Activated CD4-positive, alpha-beta memory T cell treated with anti-CD3 and anti-CD28 coated beads, Interleukin-2, amount 10 ng/mL, durations not matched to agents 7 days and 5 days (primary cell): ENCODE measurements around the gene POLE4. TPM values are rescaled to one million over a fixed set of nuclear protein-coding genes. Genes with fewer than 3 reads are reported as not detected.

ENCODE experiments used
- CTCF ChIA-PET: fragments of 350-600 bp; sonication (Branson Sonifier 250); formaldehyde crosslinking; loops from one replicate; lab custom pipeline; 2021; ENCODE audit warnings: antibody characterized with exemption, inconsistent platforms; lab: Charles Lee
- POLR2A ChIA-PET: fragments of 350-600 bp; sonication (Branson Sonifier 250); formaldehyde crosslinking; loops from one replicate; lab custom pipeline; 2021; ENCODE audit warnings: antibody characterized with exemption; lab: Charles Lee
- DNase-seq: peaks from one replicate; pipeline ENCODE4 v3.0.0-alpha.2; 2020
- H3K27ac Mint-ChIP-seq: one replicate; pipeline ENCODE4 v1.8.0; 2021; ENCODE audit warnings: mild to moderate bottlenecking, mixed read lengths
- H3K27me3 Mint-ChIP-seq: one replicate; pipeline ENCODE4 v1.8.0; 2021; ENCODE audit warnings: mixed read lengths
- H3K36me3 Mint-ChIP-seq: one replicate; pipeline ENCODE4 v1.8.0; 2021; ENCODE audit warnings: low read depth, mixed read lengths
- H3K4me1 Mint-ChIP-seq: one replicate; pipeline ENCODE4 v1.8.0; 2021; ENCODE audit warnings: mixed read lengths
- H3K4me3 Mint-ChIP-seq: one replicate; pipeline ENCODE4 v1.8.0; 2021; ENCODE audit warnings: mild to moderate bottlenecking, mixed read lengths
- H3K9me3 Mint-ChIP-seq: one replicate; pipeline ENCODE4 v1.8.0; 2021; ENCODE audit warnings: mixed read lengths
- total RNA-seq, 2 experiments: library from RNA; stranded (reverse); gene quantifications; one replicate each; pipeline ENCODE4 v1.2.3, GENCODE V29; 2021

POLE4 gene
- total RNA-seq, 2 experiments from 2014 or later: 39.9 to 49.4 TPM

DNA sequence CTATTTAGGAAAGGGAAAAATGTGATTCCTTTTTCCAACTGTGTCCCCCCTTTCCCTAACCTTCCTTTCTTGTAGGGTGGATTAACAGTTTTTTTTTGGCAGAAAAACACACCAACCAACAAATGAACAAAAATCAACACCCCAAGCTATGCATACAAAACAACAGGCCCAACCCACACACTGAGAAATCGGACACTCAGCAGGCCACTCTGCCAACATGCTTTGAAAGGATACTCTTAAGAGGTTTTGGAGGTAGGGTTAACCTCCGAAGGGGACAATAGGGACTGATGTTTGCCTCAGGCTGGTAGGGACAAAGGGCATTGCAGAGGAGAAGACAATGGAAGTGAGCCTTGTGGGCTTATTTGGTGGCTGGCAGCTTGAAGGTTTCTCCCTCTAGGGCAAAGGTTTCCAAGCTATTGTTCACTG lies 33.1 kb upstream of the POLE4 start:
- Mint-ChIP-seq H3K4me3 (no peak overlapping the region), H3K27ac (no peak overlapping the region), H3K36me3 (peaks cover 8% of the 10 kb centered on the region), H3K4me1 (peaks cover 8% of the 10 kb centered on the region), H3K9me3 (no peaks in the 10 kb centered on the region), H3K27me3 (peaks cover 3% of the 10 kb centered on the region)
- no peak for DNase-seq
- POLR2A ChIA-PET: no interaction called here
- CTCF ChIA-PET: no interaction called here

DNA sequence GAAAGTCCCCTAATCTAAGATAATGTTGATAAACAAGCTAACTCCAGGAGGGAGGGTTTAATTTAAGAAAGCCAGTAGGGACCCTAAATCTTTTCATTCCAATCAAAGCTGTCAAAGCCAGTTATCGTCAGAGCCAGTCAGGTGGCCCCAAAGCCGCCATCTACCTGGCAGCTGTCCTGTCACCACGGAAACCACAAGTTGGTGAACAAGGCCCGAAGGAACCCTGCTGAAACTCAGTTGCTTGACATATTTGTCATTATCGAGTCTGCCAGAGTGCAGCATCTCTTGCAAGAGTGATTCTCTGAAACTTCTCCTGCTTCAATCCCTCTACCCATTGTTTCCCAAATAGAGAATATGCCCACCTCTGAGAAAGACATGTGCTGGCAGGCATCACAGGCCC lies 30.8 kb upstream of the POLE4 start:
- Mint-ChIP-seq H3K36me3 (peaks cover 19% of the 10 kb centered on the region), H3K4me1 (peaks cover 8% of the 10 kb centered on the region), H3K4me3 (no peak overlapping the region), H3K27me3 (no peaks in the 10 kb centered on the region), H3K9me3 (no peaks in the 10 kb centered on the region), H3K27ac (no peak overlapping the region)
- ChIA-PET CTCF (no interaction called here), POLR2A (no interaction called here)
- DNase-seq: no peak

DNA sequence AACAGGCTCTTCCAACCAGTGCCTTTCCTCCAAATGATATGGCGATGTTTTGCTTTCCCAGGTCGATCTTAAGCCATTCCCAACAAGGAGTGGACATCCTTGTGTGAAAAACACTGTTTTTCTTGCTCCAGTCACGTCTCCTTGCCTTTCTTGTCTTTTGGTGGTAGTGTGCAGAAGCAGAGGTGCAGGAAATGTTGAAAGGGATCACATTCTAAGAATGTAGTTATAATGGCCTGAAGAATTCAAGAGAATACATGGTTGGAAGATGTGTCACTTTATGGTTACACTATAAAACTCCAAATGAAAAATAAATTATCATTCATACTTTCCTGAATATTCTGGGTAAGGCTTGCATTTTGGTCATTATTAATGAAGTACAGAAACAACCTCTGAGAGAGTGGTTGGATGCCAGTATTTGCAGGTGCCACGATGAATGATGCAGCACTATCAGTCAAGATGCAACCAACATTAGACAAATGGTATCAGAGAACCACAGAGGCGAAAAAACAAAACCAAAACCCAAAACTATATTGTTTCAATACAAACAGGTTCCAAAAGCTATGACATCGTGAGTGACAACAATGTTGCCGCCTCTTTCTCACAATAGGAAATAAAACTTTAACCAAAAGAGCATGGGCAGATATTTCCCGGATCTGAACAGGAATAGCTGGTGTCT lies 27.5 kb upstream of the POLE4 start:
- Mint-ChIP-seq H3K27ac (no peak overlapping the region), H3K9me3 (no peaks in the 10 kb centered on the region), H3K36me3 (peaks cover 23% of the 10 kb centered on the region), H3K4me3 (no peak overlapping the region), H3K27me3 (peaks cover 5% of the 10 kb centered on the region), H3K4me1 (peaks cover 7% of the 10 kb centered on the region)
- DNase-seq: no peak
- CTCF ChIA-PET: interaction anchor here (1.9 kb wide), 1 partner anchor 12 kb away, joined by 4 read pairs; no protein-coding TSS in a partner anchor
- POLR2A ChIA-PET: no interaction called here

DNA sequence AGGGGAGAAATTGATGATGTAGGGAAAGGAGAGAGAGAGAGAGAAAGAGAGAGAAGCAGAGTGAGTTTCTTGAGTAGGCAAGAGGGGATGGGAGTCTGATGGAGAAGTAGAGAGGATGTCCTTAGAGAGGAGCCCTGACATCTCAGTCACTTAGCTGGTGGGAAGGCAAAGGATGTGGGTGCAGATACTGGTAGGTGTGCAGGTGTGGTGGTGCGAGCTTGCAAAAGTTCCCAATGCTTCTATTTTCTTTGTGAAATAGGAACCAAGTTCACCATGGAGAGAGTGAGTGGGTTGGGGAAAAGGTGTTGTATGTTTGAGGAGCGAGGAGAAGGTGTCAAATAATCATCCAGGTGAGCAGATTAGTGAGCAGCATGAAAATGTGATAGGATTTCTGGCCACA lies 26.5 kb upstream of the POLE4 start:
- no peaks in the 10 kb centered on the region for H3K9me3 Mint-ChIP-seq
- no peak overlapping the region for H3K27ac Mint-ChIP-seq
- H3K4me3 Mint-ChIP-seq: no peak overlapping the region
- H3K36me3 Mint-ChIP-seq: peaks cover 23% of the 10 kb centered on the region
- POLR2A ChIA-PET: no interaction called here
- no peak for DNase-seq
- peaks cover 7% of the 10 kb centered on the region for H3K27me3 Mint-ChIP-seq
- H3K4me1 Mint-ChIP-seq: peaks cover 7% of the 10 kb centered on the region
- CTCF ChIA-PET: no interaction called here

DNA sequence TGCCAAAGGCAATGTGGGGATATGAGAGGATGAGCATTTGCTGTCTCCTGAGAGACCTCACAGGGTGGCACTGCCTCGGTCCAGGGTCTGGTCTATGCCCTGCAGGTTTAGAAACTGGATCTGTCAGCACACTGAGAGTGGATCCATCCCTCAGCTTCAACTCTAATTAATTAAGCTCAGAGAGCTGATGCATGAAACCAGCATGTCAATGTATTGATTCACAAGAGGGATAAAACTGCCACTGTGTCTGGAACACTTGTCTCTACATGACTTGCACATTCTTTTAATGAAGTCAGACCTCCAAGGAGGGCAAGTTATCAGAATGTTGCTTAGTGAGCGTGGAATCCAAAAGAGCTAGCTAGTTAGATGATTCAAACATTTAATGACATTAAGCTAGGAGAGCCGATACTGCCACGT lies 22.5 kb upstream of the POLE4 start:
- DNase-seq: no peak
- CTCF ChIA-PET: no interaction called here
- Mint-ChIP-seq H3K36me3 (peaks cover 13% of the 10 kb centered on the region), H3K4me1 (no peaks in the 10 kb centered on the region), H3K4me3 (no peak overlapping the region), H3K27me3 (peaks cover 9% of the 10 kb centered on the region), H3K27ac (no peak overlapping the region), H3K9me3 (no peaks in the 10 kb centered on the region)
- POLR2A ChIA-PET: no interaction called here

DNA sequence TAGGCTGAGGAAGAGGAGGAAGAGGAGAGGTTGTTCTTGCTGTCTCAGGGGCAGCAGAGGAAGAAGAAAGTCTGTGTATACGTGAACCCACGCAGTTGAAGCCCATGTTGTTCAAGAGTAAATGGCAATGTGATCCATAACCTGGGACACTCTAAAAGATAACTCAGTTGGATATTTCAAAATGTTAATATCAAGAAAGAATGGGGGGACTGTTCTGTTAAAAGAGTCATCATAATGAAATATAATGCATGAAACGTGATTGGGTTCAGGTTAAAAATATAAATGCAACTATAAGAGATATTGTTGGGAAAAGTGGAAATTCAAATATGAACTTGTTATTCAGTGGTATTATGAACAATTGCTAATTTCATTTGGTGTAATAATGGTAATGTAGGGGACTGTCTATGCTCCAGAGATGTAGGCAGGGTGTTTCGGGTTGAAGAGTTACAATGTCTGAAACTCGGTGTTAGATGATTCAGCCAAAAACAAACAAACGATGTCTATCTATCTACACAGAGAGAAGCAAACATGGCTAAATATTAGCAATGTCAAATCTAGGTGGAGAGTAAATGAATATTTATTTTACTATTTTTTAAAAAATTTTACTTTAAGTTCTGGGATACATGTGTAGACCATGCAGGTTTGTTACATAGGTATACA lies 21.1 kb upstream of the POLE4 start:
- CTCF ChIA-PET: no interaction called here
- Mint-ChIP-seq H3K4me3 (no peak overlapping the region), H3K36me3 (peaks cover 7% of the 10 kb centered on the region), H3K9me3 (no peaks in the 10 kb centered on the region), H3K27me3 (peaks cover 9% of the 10 kb centered on the region), H3K27ac (no peak overlapping the region), H3K4me1 (no peaks in the 10 kb centered on the region)
- no peak for DNase-seq
- POLR2A ChIA-PET: no interaction called here

DNA sequence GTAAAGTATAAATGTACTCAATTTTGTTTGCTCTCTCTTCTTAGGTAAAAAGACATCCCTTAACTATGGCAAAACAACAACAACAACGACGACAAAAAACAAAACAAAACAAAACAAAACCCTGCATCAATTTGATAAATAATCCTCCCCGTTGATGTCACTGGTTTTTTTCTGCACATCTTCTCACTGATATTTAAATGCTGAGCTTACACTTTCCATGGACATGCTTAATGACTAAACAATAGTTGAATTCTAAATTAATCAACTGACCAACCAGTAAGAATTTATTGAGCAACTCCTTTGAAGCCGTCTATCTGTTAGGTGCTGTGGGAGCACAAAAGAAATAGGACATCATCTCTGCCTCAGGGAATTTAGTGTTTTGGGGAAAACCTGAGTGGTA lies 20.2 kb upstream of the POLE4 start:
- no peak overlapping the region for H3K27ac Mint-ChIP-seq
- peaks cover 3% of the 10 kb centered on the region for H3K36me3 Mint-ChIP-seq
- no peaks in the 10 kb centered on the region for H3K4me1 Mint-ChIP-seq
- no peak for DNase-seq
- H3K4me3 Mint-ChIP-seq: no peak overlapping the region
- ChIA-PET CTCF (no interaction called here), POLR2A (no interaction called here)
- no peaks in the 10 kb centered on the region for H3K9me3 Mint-ChIP-seq
- peaks cover 6% of the 10 kb centered on the region for H3K27me3 Mint-ChIP-seq

DNA sequence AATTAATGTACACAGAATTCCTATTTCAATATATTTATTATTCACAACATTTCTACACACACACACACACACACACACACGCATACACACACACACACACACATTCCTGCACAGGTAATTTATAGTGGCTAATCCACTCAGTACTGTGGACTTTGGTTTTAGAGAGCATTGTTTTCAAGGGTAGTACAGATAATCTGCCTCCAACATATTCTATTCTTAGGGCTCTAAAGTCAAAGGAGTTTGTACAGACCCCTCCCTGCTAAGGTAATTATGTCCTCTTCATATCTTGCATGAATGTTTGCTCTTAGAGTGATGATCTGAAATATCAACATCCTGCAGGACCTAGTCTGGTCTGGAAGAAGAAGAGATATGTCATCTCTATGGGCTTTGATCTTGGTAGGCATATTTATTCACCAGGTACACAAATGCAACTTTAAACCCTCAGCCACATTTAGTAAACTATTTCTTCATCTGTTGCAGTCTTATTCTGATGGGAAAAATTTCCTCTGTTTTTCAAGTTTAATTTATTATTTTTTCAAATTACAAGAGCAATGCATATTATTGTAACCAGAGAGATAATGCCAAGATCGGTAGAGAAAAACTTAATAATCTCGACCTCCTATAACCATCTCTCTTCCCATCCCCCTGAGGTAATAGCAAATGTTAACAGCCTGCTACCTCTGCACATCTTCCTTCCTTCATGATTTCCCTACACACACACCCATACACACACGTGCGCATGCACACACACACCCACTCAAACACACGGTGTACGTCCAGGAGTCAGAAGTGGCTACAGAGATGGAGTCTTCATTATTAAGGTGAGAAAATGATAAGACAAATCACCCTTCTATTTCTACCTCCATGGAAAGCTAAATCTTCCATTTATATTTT lies 18.3 kb upstream of the POLE4 start:
- no peak for DNase-seq
- H3K4me1 Mint-ChIP-seq: peaks cover 11% of the 10 kb centered on the region
- CTCF ChIA-PET: no interaction called here
- peaks cover 6% of the 10 kb centered on the region for H3K27me3 Mint-ChIP-seq
- no peaks in the 10 kb centered on the region for H3K9me3 Mint-ChIP-seq
- H3K27ac Mint-ChIP-seq: no peak overlapping the region
- no peak overlapping the region for H3K4me3 Mint-ChIP-seq
- POLR2A ChIA-PET: no interaction called here
- peaks cover 7% of the 10 kb centered on the region for H3K36me3 Mint-ChIP-seq

DNA sequence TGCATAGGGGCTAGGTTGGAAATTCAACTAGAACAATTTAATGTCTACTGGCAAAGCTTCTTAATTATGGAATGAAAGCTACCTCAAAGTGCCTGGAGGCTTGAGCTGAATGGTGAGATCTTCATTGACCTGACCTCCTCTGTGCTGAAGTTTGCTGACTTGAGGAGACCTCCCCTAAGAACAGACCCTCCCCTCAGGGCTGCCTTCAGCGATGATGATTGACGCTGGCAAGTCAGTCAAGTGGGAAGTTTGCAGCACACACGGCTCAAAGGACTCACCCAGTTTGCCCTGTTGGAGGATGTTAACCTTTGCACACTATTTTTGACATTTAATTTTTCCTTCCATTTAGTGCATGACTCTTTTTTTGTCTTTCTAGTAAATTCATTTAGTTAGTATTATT lies 17.2 kb upstream of the POLE4 start:
- no peak overlapping the region for H3K27ac Mint-ChIP-seq
- ChIA-PET POLR2A (no interaction called here), CTCF (no interaction called here)
- H3K9me3 Mint-ChIP-seq: no peaks in the 10 kb centered on the region
- peaks cover 20% of the 10 kb centered on the region for H3K4me1 Mint-ChIP-seq
- no peak overlapping the region for H3K4me3 Mint-ChIP-seq
- H3K36me3 Mint-ChIP-seq: peaks cover 7% of the 10 kb centered on the region
- no peak for DNase-seq
- peaks cover 3% of the 10 kb centered on the region for H3K27me3 Mint-ChIP-seq

DNA sequence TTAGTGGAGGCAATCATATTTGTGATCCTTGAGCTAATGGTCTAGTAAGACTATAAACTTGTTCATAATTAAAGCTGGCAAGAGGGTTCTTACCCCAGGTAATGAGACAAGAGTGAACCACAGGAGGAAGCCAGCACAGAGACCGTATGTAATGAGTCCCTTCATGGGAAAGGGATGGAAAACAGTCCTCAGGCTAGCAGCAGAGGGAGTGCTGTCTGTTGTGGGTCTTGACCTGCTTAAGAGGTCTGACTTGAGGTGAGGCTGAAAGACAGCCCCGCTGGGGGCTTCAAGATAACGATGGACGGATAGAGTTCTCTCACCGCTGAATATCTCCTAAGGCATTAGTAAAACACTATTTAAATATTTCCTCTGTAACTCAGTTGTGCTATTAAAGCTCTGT lies 16.2 kb upstream of the POLE4 start:
- Mint-ChIP-seq H3K27me3 (no peaks in the 10 kb centered on the region), H3K36me3 (peaks cover 10% of the 10 kb centered on the region), H3K4me1 (peaks cover 20% of the 10 kb centered on the region), H3K27ac (no peak overlapping the region), H3K9me3 (no peaks in the 10 kb centered on the region), H3K4me3 (no peak overlapping the region)
- ChIA-PET POLR2A (no interaction called here), CTCF (interaction anchor here (1.4 kb wide), 2 partner anchors 11 to 15 kb away, joined by 3 to 4 read pairs; no protein-coding TSS in a partner anchor)
- DNase-seq: no peak

DNA sequence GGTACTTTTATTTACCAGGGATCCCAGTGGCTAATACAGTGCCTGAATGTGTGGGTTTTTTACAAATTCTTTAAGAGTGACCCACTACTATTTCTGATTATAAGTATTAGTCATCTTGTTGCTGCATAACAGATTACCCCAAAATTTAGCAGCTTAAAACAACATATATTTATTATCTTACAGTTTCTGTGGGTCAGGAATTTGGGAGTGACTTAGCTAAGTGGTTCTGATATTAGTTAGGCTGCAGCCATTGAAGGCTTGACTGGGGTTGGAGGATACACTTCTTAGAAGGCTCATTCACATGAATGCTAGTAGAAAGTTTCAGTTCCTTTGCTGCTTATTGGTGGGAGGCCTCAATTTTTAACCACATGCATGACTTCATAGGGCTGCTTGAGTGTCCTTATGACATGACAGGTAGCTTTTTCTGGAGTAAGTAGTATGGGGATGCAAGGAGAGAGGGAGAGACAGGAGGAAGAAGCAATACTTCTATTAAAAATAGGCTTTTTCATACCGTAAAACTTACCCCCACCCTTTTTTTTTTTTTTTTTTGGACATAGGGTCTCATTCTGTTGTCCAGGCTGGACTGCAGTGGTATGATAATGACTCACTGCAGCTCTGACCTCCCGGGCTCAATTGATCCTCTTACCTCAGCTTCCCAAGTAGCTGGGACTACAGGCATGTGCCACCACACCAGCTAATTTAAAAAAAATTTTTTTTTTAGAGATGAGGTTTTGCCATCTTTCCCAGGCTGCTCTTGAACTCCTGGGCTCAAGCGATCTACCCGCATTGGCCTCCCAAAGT lies 13.3 kb upstream of the POLE4 start:
- peaks cover 16% of the 10 kb centered on the region for H3K36me3 Mint-ChIP-seq
- no peak for DNase-seq
- H3K27ac Mint-ChIP-seq: no peak overlapping the region
- ChIA-PET CTCF (interaction anchor here (0.7 kb wide), 1 partner anchor 521 kb away, joined by 4 read pairs; no protein-coding TSS in a partner anchor), POLR2A (no interaction called here)
- H3K4me3 Mint-ChIP-seq: no peak overlapping the region
- H3K4me1 Mint-ChIP-seq: peaks cover 20% of the 10 kb centered on the region
- no peaks in the 10 kb centered on the region for H3K27me3 Mint-ChIP-seq
- peaks cover 1% of the 10 kb centered on the region for H3K9me3 Mint-ChIP-seq

DNA sequence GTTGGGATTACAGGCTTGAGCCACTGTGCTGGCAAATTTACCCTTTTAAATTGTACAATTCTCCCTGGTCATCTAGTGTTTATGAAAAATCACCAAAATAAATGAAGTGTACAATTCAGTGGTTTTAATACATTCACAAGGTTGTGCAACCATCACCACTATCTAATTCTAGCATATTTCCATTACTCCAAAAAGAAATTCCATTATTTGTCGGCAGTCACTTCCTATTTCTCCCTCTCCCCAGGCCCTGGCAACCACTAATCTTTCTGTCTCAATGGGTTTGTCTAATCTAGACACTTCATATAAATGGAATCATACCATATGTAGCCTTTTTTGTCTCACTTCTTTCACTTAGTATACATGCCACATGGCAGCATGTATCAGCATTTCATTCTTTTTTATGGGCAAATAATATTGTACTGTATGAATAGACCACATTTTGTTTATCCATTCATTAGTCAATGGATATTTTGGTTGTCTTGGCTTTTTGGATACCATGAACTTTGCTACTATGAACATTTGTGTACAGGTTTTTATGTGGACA lies 12.6 kb upstream of the POLE4 start:
- Mint-ChIP-seq H3K27ac (no peak overlapping the region), H3K9me3 (peaks cover 4% of the 10 kb centered on the region), H3K36me3 (peaks cover 20% of the 10 kb centered on the region), H3K4me3 (no peak overlapping the region), H3K4me1 (peaks cover 22% of the 10 kb centered on the region), H3K27me3 (no peaks in the 10 kb centered on the region)
- DNase-seq: no peak
- CTCF ChIA-PET: no interaction called here
- POLR2A ChIA-PET: no interaction called here
